Epithelial cell of esophagus (primary cell): ENCODE results near the gene ZNF440.
"Not testable (repeated sequence)": the region's sequence is repeated elsewhere in the genome, so short reads cannot be mapped to it uniquely, and the experiment has no call there.

ENCODE experiments used
- DNase-seq: peaks from one replicate; pipeline ENCODE4 v3.0.0; 2010; ENCODE audit warnings: low read depth
- H3K4me3 ChIP-seq: 2 replicates; pipeline ENCODE4 v1.5.1; 2011; ENCODE audit warnings: mild to moderate bottlenecking, low read length, control low read depth
- TF ChIP-seq, protein P1 (sequence below): IDR thresholded peaks from 2 replicates; pipeline ENCODE4 v1.5.1; 2011; ENCODE audit warnings: low read depth, mild to moderate bottlenecking, low read length, control low read depth, inconsistent platforms; ENCODE audit not compliant: insufficient read depth; ENCODE audit errors: missing control alignments

Gene ZNF440

DNA sequence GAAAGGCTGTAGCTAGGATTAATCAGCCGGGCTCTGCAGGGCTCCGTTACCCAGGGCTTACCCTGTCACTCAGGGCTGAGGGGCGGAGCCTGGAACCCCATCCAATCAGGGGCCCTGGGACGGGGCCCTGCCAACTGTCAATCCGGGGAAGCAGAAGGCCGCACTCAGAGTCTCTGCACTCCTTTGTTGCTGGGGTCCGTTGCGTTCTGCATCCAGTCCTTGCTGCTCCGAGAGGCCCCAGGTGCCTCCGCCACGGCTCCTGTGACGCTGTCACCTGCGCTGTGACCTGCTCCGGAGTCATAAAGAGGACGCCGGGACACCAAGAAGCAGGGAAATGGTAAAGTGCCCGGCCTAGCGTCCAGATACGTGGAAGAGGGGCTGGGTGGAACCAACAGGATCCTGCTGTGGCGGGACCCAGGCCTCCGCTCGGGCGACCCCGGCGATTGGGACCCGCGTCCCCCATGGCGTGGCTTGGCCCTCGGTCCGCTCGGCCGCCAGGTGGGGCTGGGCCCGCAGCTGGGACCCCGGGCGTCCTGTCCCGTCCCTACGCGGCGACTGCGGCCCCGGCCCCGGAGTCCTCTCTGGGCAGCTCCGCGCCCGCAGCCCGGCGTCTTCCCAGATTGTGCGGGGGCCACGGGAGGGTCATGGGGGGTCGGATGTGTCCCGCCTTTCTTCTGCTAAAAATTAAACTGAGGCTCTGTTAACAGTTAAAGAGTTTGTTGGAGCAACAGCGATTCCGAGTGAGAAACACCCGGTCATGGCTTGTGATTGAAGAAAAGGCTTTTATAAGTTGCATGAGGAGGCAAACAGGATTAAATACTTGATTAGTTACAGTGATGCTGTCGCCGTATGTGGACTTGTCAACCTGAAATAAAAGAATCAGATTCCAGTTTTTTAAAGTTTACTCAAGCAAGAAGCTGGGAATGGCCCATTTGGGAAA lies 15.4 kb upstream of the ZNF440 start, which contains the start of gene ZNF491:
ZNF491 (plus strand) TSS at position 133 of the 940 bp plus-strand sequence. CDS start 7,431 bp downstream, outside the sequence.
- H3K4me3 ChIP-seq: peak within 1 kb of the TSS; percentile 68
- TF ChIP-seq, protein P1, sequence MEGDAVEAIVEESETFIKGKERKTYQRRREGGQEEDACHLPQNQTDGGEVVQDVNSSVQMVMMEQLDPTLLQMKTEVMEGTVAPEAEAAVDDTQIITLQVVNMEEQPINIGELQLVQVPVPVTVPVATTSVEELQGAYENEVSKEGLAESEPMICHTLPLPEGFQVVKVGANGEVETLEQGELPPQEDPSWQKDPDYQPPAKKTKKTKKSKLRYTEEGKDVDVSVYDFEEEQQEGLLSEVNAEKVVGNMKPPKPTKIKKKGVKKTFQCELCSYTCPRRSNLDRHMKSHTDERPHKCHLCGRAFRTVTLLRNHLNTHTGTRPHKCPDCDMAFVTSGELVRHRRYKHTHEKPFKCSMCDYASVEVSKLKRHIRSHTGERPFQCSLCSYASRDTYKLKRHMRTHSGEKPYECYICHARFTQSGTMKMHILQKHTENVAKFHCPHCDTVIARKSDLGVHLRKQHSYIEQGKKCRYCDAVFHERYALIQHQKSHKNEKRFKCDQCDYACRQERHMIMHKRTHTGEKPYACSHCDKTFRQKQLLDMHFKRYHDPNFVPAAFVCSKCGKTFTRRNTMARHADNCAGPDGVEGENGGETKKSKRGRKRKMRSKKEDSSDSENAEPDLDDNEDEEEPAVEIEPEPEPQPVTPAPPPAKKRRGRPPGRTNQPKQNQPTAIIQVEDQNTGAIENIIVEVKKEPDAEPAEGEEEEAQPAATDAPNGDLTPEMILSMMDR: no peak
- peak; percentile 92 for DNase-seq

DNA sequence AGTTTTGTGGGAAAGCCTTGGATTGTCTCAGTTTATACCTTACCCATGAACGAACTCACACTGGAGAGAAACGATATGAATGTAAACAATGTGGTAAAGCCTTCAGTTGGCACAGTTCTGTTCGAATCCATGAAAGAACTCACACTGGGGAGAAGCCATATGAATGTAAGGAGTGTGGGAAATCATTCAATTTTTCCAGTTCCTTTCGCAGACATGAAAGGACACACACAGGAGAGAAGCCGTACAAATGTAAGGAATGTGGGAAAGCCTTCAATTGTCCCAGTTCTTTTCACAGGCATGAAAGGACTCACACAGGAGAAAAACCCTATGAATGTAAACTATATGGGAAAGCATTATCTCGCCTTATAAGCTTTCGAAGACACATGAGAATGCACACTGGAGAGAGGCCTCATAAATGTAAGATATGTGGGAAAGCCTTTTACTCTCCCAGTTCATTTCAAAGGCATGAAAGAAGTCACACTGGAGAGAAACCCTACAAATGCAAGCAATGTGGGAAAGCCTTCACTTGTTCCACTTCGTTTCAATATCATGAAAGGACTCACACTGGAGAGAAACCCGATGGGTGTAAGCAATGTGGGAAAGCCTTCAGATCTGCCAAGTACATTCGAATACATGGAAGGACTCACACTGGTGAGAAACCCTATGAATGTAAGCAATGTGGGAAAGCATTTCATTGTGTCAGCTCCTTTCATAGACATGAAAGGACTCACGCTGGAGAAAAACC lies 7.5 kb upstream of the ZNF440 start:
- no peak overlapping the region for H3K4me3 ChIP-seq
- TF ChIP-seq, protein P1: no peak
- DNase-seq: no peak

DNA sequence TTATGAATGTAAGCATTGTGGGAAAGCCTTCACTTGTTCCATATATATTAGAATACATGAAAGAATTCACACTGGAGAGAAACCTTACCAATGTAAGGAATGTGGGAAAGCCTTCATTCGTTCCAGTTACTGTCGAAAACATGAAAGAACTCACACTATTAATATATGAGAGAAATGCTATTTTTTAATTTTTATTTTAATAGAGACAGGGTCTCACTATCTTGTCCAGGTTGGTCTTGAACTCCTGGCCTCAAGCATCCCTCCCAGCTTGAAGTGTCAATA lies 7.0 kb upstream of the ZNF440 start:
- DNase-seq: no peak
- TF ChIP-seq, protein P1: no peak
- no peak overlapping the region for H3K4me3 ChIP-seq

DNA sequence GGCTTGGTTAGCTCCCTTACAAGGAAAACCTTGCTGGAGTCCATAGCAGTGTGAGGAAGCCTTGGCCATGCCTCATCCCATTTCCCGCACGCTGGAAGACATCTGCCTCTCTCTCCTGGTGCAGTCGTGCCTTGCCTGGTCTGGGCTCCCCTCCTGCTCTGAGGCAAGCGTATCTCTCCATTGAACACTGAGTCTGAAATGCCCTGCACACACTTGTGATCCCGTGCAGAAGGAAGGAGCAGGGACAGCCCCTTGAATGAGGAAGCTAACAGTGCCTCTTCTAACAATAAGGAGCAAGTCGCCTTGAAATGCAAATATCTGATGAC lies 407 bp upstream of the ZNF440 start:
- TF ChIP-seq, protein P1: no peak
- no peak for DNase-seq
- peak overlapping the region; percentile 83 for H3K4me3 ChIP-seq

DNA sequence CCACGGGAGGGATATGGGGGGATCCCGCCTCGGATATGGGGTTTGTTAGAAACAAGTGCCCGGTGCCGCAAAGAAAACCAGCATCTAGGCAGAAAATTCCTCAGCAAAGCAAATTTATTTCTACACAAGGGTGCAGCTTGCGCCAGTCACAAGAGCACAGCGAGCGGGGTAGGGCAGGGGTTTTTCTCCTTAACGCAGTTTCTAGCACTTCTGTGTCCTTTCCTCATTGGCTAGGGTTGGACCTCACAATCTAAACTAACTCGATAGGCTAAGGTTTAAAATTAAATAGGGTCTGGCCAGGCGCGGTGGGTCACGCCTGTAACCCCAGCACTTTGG lies 595 bp downstream of the ZNF440 start:
- TF ChIP-seq, protein P1: no peak
- DNase-seq: peak; percentile 68
- H3K4me3 ChIP-seq: peak overlapping the region; percentile 83

DNA sequence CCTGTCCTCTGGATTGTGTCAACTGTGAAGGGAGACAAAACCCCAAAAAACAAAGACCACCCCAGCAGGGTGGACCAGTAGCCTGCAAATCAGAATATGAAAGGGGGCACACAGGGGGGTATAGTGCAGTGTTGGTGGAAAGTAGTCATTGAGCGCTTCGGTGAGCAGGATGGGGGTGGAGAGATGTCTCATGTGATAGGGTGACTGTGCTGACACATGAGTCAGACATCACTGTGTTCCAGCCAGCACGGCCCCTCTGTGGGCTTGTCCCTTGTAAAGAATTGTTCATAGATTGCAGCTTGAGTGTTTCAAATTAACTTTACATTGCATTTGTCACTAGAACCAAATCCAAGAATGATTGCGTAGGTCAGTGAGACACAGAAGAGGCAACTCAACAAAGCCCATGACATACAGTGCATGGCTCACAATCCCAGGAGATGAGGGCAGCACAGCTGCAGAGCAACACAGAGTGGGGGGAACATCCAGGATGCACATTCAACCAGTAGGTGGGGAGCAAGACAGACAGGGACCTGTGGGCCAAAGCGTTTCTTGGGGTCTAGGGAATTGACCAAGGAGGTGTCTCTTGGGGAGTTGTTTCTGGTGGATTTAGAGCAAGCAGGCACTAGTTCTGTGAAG lies 7.5 kb downstream of the ZNF440 start:
- peak; percentile 11 for DNase-seq
- TF ChIP-seq, protein P1: no peak
- H3K4me3 ChIP-seq: no peak overlapping the region

DNA sequence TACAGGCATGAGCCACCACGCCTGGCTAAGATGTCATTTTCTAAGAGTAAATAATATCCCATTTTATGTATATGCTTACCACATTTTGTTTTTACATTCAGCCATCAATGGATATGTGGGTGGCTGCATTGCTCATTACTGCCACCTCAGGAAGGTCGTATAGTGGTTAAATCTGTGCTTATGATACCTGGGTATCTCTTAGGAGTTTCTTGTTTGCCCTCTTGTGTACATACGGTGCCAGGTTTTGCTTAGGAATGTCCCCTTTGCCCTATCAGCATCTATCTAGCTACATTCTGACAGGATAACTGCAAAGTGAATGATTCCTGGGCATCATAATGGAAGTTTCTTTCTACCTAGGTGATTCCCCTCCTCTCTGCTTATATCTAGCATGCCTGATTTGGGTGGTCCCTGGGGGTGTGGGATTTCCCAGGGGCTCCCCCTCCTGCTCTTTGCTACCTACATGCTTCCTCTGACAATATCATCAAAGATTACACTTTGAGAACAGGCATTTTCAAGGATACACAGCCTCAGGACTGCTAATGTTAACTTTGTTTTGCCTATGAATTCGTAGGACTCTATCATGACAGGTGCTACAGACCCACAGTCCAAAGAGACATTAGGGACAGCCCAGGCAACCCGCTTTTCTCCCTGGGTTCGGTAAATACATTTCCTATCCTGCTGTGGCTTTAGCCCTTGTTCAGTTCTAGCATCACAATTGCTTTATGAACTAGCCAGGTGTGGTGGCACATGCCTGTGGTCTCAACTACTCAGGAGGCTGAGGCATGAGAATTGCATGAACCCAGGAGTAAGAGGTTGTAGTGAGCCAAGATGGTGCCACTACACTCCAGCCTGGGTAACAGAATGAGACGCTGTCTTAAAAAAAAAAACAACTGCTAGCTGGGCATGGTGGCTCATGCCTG lies 15.1 kb downstream of the ZNF440 start:
- not testable (repeated sequence) for DNase-seq, H3K4me3 ChIP-seq
